ENCODE data around the gene OR5W2.

The OR5W2 gene

GRCh38 chr11:55914482-55914881 is at the start of gene OR5W2:
OR5W2 (minus strand) TSS chr11:55914582; CDS start chr11:55914582, 0 bp downstream.
- no peaks in the 10 kb centered on the region for H3K36me3 ChIP-seq (replicated peaks; ENCODE audit: insufficient read depth, low read length)
- TF ChIP-seq EZH2 (optimal IDR thresholded peaks at IDR 0.05; ENCODE audit: low read depth, low read length) (no peak), EZH2phosphoT487 (IDR thresholded peaks at IDR 0.05; ENCODE audit: low read length) (no peak), CTCF (IDR thresholded peaks at IDR 0.05; ENCODE audit: low read length) (no peak)
- H2AFZ ChIP-seq (ENCODE audit: low read length): no peak within 1 kb of the TSS
- no peaks in the 10 kb centered on the region for H3K9me2 ChIP-seq (replicated peaks; ENCODE audit: insufficient read depth, low read length)
- no peaks in the 10 kb centered on the region for H3K4me1 ChIP-seq (ENCODE audit: low read length)
- H3K4me2 ChIP-seq (ENCODE audit: low read depth, low read length): no peak within 1 kb of the TSS
- H3F3A ChIP-seq (ENCODE audit: insufficient read depth, low read length): no peaks in the 10 kb centered on the region
- no peaks in the 10 kb centered on the region for H4K20me1 ChIP-seq (ENCODE audit: insufficient read depth, low read length)
- H3K79me2 ChIP-seq (ENCODE audit: low read length): no peaks in the 10 kb centered on the region
- H3K27me3 ChIP-seq (replicated peaks; ENCODE audit: insufficient read depth, low read length): no peaks in the 10 kb centered on the region
- DNase-seq: no peak
- H3K4me3 ChIP-seq (ENCODE audit: low read length): no peak within 1 kb of the TSS
- H3K9ac ChIP-seq (ENCODE audit: low read length): no peak within 1 kb of the TSS
- no peaks in the 10 kb centered on the region for H3K9me3 ChIP-seq (replicated peaks; ENCODE audit: insufficient read depth, low read length)
- H3K27ac ChIP-seq (ENCODE audit: low read length): no peak within 1 kb of the TSS

- Histone ChIP-seq H3F3A (ENCODE audit: insufficient read depth, low read length) (no peaks in the 10 kb centered on the region), H3K79me2 (ENCODE audit: low read length) (no peaks in the 10 kb centered on the region), H4K20me1 (ENCODE audit: insufficient read depth, low read length) (no peaks in the 10 kb centered on the region), H3K27me3 (replicated peaks; ENCODE audit: insufficient read depth, low read length) (no peaks in the 10 kb centered on the region), H3K9ac (ENCODE audit: low read length) (no peak overlapping the region), H3K4me1 (ENCODE audit: low read length) (no peaks in the 10 kb centered on the region), H3K9me2 (replicated peaks; ENCODE audit: insufficient read depth, low read length) (no peaks in the 10 kb centered on the region), H3K36me3 (replicated peaks; ENCODE audit: insufficient read depth, low read length) (no peaks in the 10 kb centered on the region), H3K4me3 (ENCODE audit: low read length) (no peak overlapping the region), H3K27ac (ENCODE audit: low read length) (no peak overlapping the region), H3K9me3 (replicated peaks; ENCODE audit: insufficient read depth, low read length) (no peaks in the 10 kb centered on the region), H2AFZ (ENCODE audit: low read length) (no peak overlapping the region), H3K4me2 (ENCODE audit: low read depth, low read length) (no peak overlapping the region)
- no peak for DNase-seq
- no peak for TF ChIP-seq CTCF (IDR thresholded peaks at IDR 0.05; ENCODE audit: low read length)
- TF ChIP-seq EZH2phosphoT487 (IDR thresholded peaks at IDR 0.05; ENCODE audit: low read length): no peak
- TF ChIP-seq EZH2 (optimal IDR thresholded peaks at IDR 0.05; ENCODE audit: low read depth, low read length): no peak
Measured at GRCh38 chr11:55956521-55956920, 42.1 kb upstream of the OR5W2 start.

DNA sequence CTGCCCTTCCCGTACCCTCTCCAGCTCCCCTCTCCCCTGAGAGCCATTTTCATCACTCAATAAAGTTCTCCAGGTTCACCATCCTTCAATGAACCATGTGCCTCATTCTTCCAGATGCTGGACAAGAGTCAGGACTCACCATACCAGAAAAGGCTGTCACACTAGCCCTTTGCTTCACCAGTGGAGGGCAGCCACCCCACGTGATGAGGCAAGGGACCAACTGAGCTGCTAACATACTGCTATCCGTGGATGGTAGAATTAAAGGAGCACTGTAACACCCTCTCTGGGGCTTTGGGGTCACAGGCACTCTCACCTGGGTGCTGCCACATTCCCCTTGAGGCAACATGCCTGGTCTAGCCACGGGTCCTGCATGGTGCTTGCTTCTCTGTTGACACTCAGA is 34.9 kb upstream of the OR5W2 start:
- Histone ChIP-seq H3K36me3 (replicated peaks; ENCODE audit: insufficient read depth, low read length) (no peaks in the 10 kb centered on the region), H3K9me3 (replicated peaks; ENCODE audit: insufficient read depth, low read length) (no peaks in the 10 kb centered on the region), H3K9me2 (replicated peaks; ENCODE audit: insufficient read depth, low read length) (no peaks in the 10 kb centered on the region), H3K27ac (ENCODE audit: low read length) (no peak overlapping the region), H2AFZ (ENCODE audit: low read length) (no peak overlapping the region), H4K20me1 (ENCODE audit: insufficient read depth, low read length) (no peaks in the 10 kb centered on the region), H3K27me3 (replicated peaks; ENCODE audit: insufficient read depth, low read length) (no peaks in the 10 kb centered on the region), H3K9ac (ENCODE audit: low read length) (no peak overlapping the region), H3K4me1 (ENCODE audit: low read length) (no peaks in the 10 kb centered on the region), H3K79me2 (ENCODE audit: low read length) (no peaks in the 10 kb centered on the region), H3F3A (ENCODE audit: insufficient read depth, low read length) (no peaks in the 10 kb centered on the region), H3K4me2 (ENCODE audit: low read depth, low read length) (no peak overlapping the region), H3K4me3 (ENCODE audit: low read length) (no peak overlapping the region)
- DNase-seq: no peak
- TF ChIP-seq CTCF (IDR thresholded peaks at IDR 0.05; ENCODE audit: low read length) (no peak), EZH2phosphoT487 (IDR thresholded peaks at IDR 0.05; ENCODE audit: low read length) (no peak), EZH2 (optimal IDR thresholded peaks at IDR 0.05; ENCODE audit: low read depth, low read length) (no peak)

Measured in MM.1S (cell line).